Mesenchymal stem cell (in vitro differentiated cells and primary cell): ENCODE measurements around the gene ZCCHC3. TPM values are rescaled to one million over a fixed set of nuclear protein-coding genes. Genes with fewer than 3 reads are reported as not detected.
"Not testable (repeated sequence)": the region's sequence is repeated elsewhere in the genome, so short reads cannot be mapped to it uniquely, and the experiment has no call there.

Source experiments
- DNase-seq: peaks from one replicate; pipeline ENCODE4 v3.0.0-alpha.2; 2013
- H2AFZ ChIP-seq: one replicate; pipeline ENCODE4 v1.6.1; 2013; ENCODE audit warnings: low read depth, mild to moderate bottlenecking, control low read depth, inconsistent platforms, low read length, moderate library complexity
- H2AK5ac ChIP-seq: 2 replicates; pipeline ENCODE4 v1.6.1; 2013; ENCODE audit warnings: low read length, moderate library complexity, mild to moderate bottlenecking, inconsistent platforms; ENCODE audit not compliant: severe bottlenecking
- H2BK120ac ChIP-seq: one replicate; pipeline ENCODE4 v1.6.1; 2013; ENCODE audit warnings: low read depth, mild to moderate bottlenecking, inconsistent platforms, low read length, moderate library complexity
- H2BK12ac ChIP-seq, 2 experiments: one replicate each; pipeline ENCODE4 v1.6.1; 2013; ENCODE audit warnings: inconsistent platforms in 2 of 2, low read length in 2 of 2, mild to moderate bottlenecking in 2 of 2, moderate library complexity in 2 of 2, control low read depth in 1 of 2
- H2BK15ac ChIP-seq: one replicate; pipeline ENCODE4 v1.6.1; 2013; ENCODE audit warnings: mild to moderate bottlenecking, low read depth, inconsistent platforms; ENCODE audit not compliant: poor library complexity, severe bottlenecking
- H2BK5ac ChIP-seq: 2 replicates; pipeline ENCODE4 v1.6.1; 2013; ENCODE audit warnings: low read depth, mild to moderate bottlenecking, low read length, control low read depth, inconsistent platforms; ENCODE audit not compliant: poor library complexity, severe bottlenecking
- H3K14ac ChIP-seq, 2 experiments: one replicate each; pipeline ENCODE4 v1.6.1; 2013; ENCODE audit warnings: inconsistent platforms in 2 of 2, low read length in 2 of 2, control low read depth in 1 of 2, mild to moderate bottlenecking in 1 of 2, moderate library complexity in 1 of 2
- H3K18ac ChIP-seq, 2 experiments: one replicate each; pipeline ENCODE4 v1.6.1; 2013; ENCODE audit warnings: inconsistent platforms in 2 of 2, low read length in 2 of 2, control low read depth in 1 of 2, low read depth in 1 of 2, mild to moderate bottlenecking in 1 of 2
- H3K23ac ChIP-seq, 2 experiments: one replicate each; pipeline ENCODE4 v1.6.1; 2013; ENCODE audit warnings: inconsistent platforms in 2 of 2, low read length in 2 of 2, mild to moderate bottlenecking in 2 of 2, moderate library complexity in 2 of 2, control low read depth in 1 of 2
- H3K27ac ChIP-seq: 2 replicates; pipeline ENCODE4 v1.5.1; 2013; ENCODE audit warnings: mild to moderate bottlenecking, moderate library complexity, low read length, control low read depth, inconsistent platforms; ENCODE audit not compliant: poor library complexity, severe bottlenecking
- H3K27me3 ChIP-seq, 2 experiments: 2 replicates each; pipeline versions ENCODE4 v1.6.1 to v1.7.0; 2013; ENCODE audit warnings: low read length in 2 of 2, mild to moderate bottlenecking in 2 of 2, moderate library complexity in 2 of 2, control low read depth in 1 of 2, inconsistent platforms in 1 of 2; ENCODE audit not compliant: control insufficient read depth in 1 of 2, insufficient read depth in 1 of 2
- H3K36me3 ChIP-seq, 2 experiments: 2 replicates each; pipeline versions ENCODE4 v1.6.1 to v1.7.0; 2013; ENCODE audit warnings: low read length in 2 of 2, control low read depth in 1 of 2, inconsistent platforms in 1 of 2, low read depth in 1 of 2, mild to moderate bottlenecking in 1 of 2; ENCODE audit not compliant: insufficient read depth in 2 of 2, control insufficient read depth in 1 of 2
- H3K4ac ChIP-seq, 2 experiments: one replicate each; pipeline ENCODE4 v1.6.1; 2013; ENCODE audit warnings: inconsistent platforms in 2 of 2, low read length in 2 of 2, mild to moderate bottlenecking in 2 of 2, moderate library complexity in 2 of 2, control low read depth in 1 of 2, low read depth in 1 of 2
- H3K4me1 ChIP-seq: 2 replicates; pipeline ENCODE4 v1.6.1; 2013; ENCODE audit warnings: low read depth, low read length, control low read depth; ENCODE audit not compliant: control insufficient read depth, insufficient read depth
- H3K4me2 ChIP-seq: 2 replicates; pipeline ENCODE4 v1.6.1; 2013; ENCODE audit warnings: low read length, mild to moderate bottlenecking, inconsistent platforms; ENCODE audit not compliant: poor library complexity, severe bottlenecking
- H3K4me3 ChIP-seq, 2 experiments: 2 replicates each; pipeline versions ENCODE4 v1.5.1 to v1.7.0; 2013; ENCODE audit warnings: low read length in 2 of 2, mild to moderate bottlenecking in 2 of 2, control low read depth in 1 of 2, low read depth in 1 of 2; ENCODE audit not compliant: insufficient read depth in 1 of 2
- H3K79me1 ChIP-seq: replicated peaks from 2 replicates; pipeline ENCODE4 v1.6.1; 2013; ENCODE audit warnings: mild to moderate bottlenecking, control low read depth, low read length, inconsistent platforms; ENCODE audit not compliant: poor library complexity, severe bottlenecking
- H3K9ac ChIP-seq: 2 replicates; pipeline ENCODE4 v1.7.0; 2013; ENCODE audit warnings: mild to moderate bottlenecking, low read length, moderate library complexity
- H3K9me3 ChIP-seq: 2 replicates; pipeline ENCODE4 v1.7.0; 2013; ENCODE audit warnings: mild to moderate bottlenecking, low read length; ENCODE audit not compliant: control insufficient read depth
- H4K8ac ChIP-seq: one replicate; pipeline ENCODE4 v1.6.1; 2013; ENCODE audit warnings: inconsistent platforms, mild to moderate bottlenecking, low read length, moderate library complexity
- H4K91ac ChIP-seq: one replicate; pipeline ENCODE4 v1.6.1; 2013; ENCODE audit warnings: mild to moderate bottlenecking, low read length, inconsistent platforms
- WGBS: methylation state at CpG from one replicate; pipeline ENCODE4 v1.1.7; 2013; ENCODE audit warnings: mixed read lengths; 5-methylcytosine and 5-hydroxymethylcytosine counted together
- polyA plus RNA-seq, 2 experiments: library from polyadenylated mRNA; stranded (reverse); fragments of 200-250 nt; gene quantifications; one replicate each; pipeline ENCODE4 v1.2.3, GENCODE V29; 2013

The ZCCHC3 gene
- 21.9 TPM for polyA plus RNA-seq (2013, experiment 1 of 2)
- polyA plus RNA-seq (2013, experiment 2 of 2) = 21.3 TPM

GRCh38 chr20:297098-297924 is at the start of gene ZCCHC3:
Gene ZCCHC3, plus strand, starts transcription at chr20:297570. Its CDS starts 17 bp downstream, at chr20:297587.
- Histone ChIP-seq H2AFZ (no peak within 1 kb of the TSS), H3K36me3 (peaks cover 0 to 11% of the 10 kb centered on the region in 2 experiments), H3K79me1 (peaks cover 5% of the 10 kb centered on the region), H2BK120ac (peak within 1 kb of the TSS; percentile 96), H3K4me3 (peak within 1 kb of the TSS; percentile 86 to 99), H3K4me2 (peak within 1 kb of the TSS; percentile 82), H3K14ac (peak within 1 kb of the TSS; percentile 97 to 98), H2BK15ac (peak within 1 kb of the TSS; percentile 95), H3K23ac (peak within 1 kb of the TSS; percentile 86 to 90), H3K27me3 (no peaks in the 10 kb centered on the region), H3K4me1 (peaks cover 15% of the 10 kb centered on the region), H3K18ac (peak within 1 kb of the TSS; percentile 96 to 97), H2BK12ac (peak within 1 kb of the TSS; percentile 55 to 60), H2BK5ac (peak within 1 kb of the TSS; percentile 99), H2AK5ac (no peak within 1 kb of the TSS), H3K4ac (peak within 1 kb of the TSS; percentile 97 to 100), H3K9ac (peak within 1 kb of the TSS; percentile 98), H3K9me3 (no peaks in the 10 kb centered on the region), H4K8ac (peak within 1 kb of the TSS; percentile 83), H3K27ac (peak within 1 kb of the TSS; percentile 90), H4K91ac (peak within 1 kb of the TSS; percentile 71)
- 1% methylated on average over 71 of the region's 99 CpGs for WGBS
- DNase-seq = peak; percentile 97

- H3K27ac ChIP-seq = no peak overlapping the region
- H3K9me3 ChIP-seq = peaks cover 4% of the 10 kb centered on the region
- peaks cover 0 to 37% of the 10 kb centered on the region in 2 experiments for H3K27me3 ChIP-seq
- no peaks in the 10 kb centered on the region for H3K79me1 ChIP-seq
- WGBS = no CpG with 5 or more reads among the region's 2 CpGs
- H2AK5ac ChIP-seq = no peak overlapping the region
- no peak overlapping the region for H3K23ac ChIP-seq
- H3K4ac ChIP-seq = no peak overlapping the region
- no peaks in the 10 kb centered on the region for H3K36me3 ChIP-seq
- H3K9ac ChIP-seq = no peak overlapping the region
- H3K14ac ChIP-seq = no peak overlapping the region
- no peak overlapping the region for H3K18ac ChIP-seq
- no peak overlapping the region for H4K91ac ChIP-seq
- H3K4me2 ChIP-seq = no peak overlapping the region
- no peak overlapping the region for H4K8ac ChIP-seq
- H3K4me3 ChIP-seq = no peak overlapping the region
- H2BK120ac ChIP-seq = no peak overlapping the region
- DNase-seq = no peak
- H2AFZ ChIP-seq = no peak overlapping the region
- H2BK15ac ChIP-seq = no peak overlapping the region
- no peak overlapping the region for H2BK12ac ChIP-seq
- no peak overlapping the region for H2BK5ac ChIP-seq
- H3K4me1 ChIP-seq = no peaks in the 10 kb centered on the region
These were observed 46.0 kb upstream of the ZCCHC3 start for GRCh38 chr20:251354-251753.

- no peak for DNase-seq
- H3K18ac ChIP-seq = no peak overlapping the region
- no peak overlapping the region for H3K27ac ChIP-seq
- 38% methylated on average over 2 of the region's 2 CpGs for WGBS
- H2AFZ ChIP-seq = no peak overlapping the region
- H3K9me3 ChIP-seq = peaks cover 4% of the 10 kb centered on the region
- no peak overlapping the region for H2BK15ac ChIP-seq
- no peak overlapping the region for H2BK5ac ChIP-seq
- H3K36me3 ChIP-seq = no peaks in the 10 kb centered on the region
- peaks cover 6 to 49% of the 10 kb centered on the region in 2 experiments for H3K27me3 ChIP-seq
- H2AK5ac ChIP-seq = no peak overlapping the region
- no peak overlapping the region for H3K4ac ChIP-seq
- no peak overlapping the region for H3K4me2 ChIP-seq
- no peak overlapping the region for H3K14ac ChIP-seq
- no peak overlapping the region for H2BK120ac ChIP-seq
- H4K8ac ChIP-seq = no peak overlapping the region
- no peak overlapping the region for H3K9ac ChIP-seq
- no peak overlapping the region for H3K4me3 ChIP-seq
- no peak overlapping the region for H4K91ac ChIP-seq
- H2BK12ac ChIP-seq = no peak overlapping the region
- no peaks in the 10 kb centered on the region for H3K79me1 ChIP-seq
- no peak overlapping the region for H3K23ac ChIP-seq
- H3K4me1 ChIP-seq = no peaks in the 10 kb centered on the region
These were observed 44.6 kb upstream of the ZCCHC3 start for GRCh38 chr20:252801-253200.

GRCh38 chr20:253447-253846 is 43.9 kb upstream of the ZCCHC3 start:
- not testable (repeated sequence) for H3K4ac ChIP-seq, H3K9me3 ChIP-seq, H3K9ac ChIP-seq, H4K91ac ChIP-seq, H2BK12ac ChIP-seq, H3K27ac ChIP-seq, H3K79me1 ChIP-seq, H3K36me3 ChIP-seq, H3K18ac ChIP-seq, H3K4me1 ChIP-seq, H2AFZ ChIP-seq, H2BK15ac ChIP-seq, H2AK5ac ChIP-seq, H3K4me3 ChIP-seq, H3K14ac ChIP-seq, H4K8ac ChIP-seq, DNase-seq, H3K23ac ChIP-seq, H2BK120ac ChIP-seq, H2BK5ac ChIP-seq, H3K4me2 ChIP-seq
- 37% methylated on average over 4 of the region's 6 CpGs for WGBS
- peaks cover 12 to 56% of the 10 kb centered on the region in 2 experiments for H3K27me3 ChIP-seq
